Fibroblast of gingiva (primary cell): Measurements from ENCODE around the gene CDCP1.
A peak's percentile ranks its signal among the peaks of the same experiment; 100 is the strongest.

Experiments used
- DNase-seq: peaks from one replicate; pipeline ENCODE4 v3.0.0-alpha.2; 2011; ENCODE audit warnings: low read depth

The CDCP1 gene

DNA sequence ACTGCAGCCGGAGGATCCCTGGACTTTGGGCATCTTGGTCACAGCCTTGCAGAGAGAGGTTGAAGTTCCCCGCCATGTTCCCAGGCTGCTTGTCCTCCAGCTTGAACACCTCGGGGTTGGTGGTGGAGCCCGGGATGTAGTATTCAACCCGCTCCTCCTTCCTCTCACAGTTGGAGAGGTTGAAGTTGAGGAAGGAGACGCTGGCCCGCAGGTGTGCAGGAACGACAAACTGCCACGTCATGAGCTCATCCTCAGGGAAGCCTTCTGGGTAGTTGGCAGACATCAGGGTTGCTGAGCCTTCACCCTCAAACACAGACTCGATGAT lies 35.7 kb downstream of the CDCP1 start:
- no peak for DNase-seq

- DNase-seq = no peak
Measured at GRCh38 chr3:45109771-45110508, 36.2 kb downstream of the CDCP1 start.

DNA sequence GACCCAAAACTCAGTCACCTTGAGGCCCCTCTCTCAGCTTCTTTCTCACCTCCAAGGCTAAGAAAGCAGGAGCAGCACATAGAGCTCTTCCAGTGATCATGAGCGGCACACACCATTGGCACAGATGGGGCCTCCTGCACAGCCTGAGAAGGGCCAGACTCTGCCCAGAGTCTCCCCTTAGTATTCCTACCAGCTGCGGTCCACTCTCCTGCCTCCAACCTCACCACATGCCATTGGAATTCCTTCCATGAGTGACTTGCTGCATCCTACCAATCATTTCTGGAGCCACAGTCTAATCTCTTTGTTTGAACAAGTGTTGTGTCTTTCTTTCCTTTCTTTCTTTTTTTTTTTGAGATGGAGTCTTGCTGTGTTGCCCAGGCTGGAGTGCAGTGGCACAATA lies 39.3 kb downstream of the CDCP1 start:
- no peak for DNase-seq

DNA sequence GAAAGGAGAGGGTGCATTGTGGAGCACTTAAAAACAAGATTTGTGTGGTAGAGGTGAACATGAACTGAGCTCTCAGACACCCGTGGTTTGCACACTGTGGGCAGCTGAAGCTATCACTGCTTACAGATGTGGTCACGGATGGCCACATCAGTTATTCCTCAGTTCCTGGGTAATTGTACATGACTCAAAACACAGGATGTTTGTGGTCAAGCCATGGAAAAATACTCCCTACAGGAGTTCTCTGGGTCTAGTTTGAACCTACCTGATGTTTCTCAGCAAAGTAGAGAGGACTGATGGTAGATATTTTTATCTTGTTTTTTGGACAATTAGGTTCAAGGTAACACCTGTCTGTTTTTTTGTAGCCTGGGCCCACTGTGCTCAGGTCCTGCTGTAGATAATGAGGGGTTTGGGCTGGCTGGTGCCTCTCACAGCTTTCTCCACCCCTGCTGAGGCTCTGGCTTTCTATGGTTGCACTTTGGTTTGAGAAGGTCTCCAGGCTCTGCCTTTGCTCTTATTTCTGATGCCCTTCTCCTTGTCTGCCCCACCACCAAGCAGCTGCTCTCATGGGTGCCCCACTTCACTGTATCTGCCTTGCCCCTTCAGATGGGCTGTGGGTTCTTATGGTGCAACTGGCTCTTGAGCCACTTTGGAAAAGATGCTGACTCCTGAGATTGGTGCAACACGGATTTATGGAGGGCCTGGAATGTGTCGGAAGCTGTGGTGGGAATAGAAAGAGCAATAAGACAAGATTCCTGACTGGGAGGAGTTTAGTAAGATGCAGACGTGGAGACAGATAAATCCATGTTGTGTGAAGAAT lies 40.1 kb downstream of the CDCP1 start:
- DNase-seq = peak; percentile 72

DNA sequence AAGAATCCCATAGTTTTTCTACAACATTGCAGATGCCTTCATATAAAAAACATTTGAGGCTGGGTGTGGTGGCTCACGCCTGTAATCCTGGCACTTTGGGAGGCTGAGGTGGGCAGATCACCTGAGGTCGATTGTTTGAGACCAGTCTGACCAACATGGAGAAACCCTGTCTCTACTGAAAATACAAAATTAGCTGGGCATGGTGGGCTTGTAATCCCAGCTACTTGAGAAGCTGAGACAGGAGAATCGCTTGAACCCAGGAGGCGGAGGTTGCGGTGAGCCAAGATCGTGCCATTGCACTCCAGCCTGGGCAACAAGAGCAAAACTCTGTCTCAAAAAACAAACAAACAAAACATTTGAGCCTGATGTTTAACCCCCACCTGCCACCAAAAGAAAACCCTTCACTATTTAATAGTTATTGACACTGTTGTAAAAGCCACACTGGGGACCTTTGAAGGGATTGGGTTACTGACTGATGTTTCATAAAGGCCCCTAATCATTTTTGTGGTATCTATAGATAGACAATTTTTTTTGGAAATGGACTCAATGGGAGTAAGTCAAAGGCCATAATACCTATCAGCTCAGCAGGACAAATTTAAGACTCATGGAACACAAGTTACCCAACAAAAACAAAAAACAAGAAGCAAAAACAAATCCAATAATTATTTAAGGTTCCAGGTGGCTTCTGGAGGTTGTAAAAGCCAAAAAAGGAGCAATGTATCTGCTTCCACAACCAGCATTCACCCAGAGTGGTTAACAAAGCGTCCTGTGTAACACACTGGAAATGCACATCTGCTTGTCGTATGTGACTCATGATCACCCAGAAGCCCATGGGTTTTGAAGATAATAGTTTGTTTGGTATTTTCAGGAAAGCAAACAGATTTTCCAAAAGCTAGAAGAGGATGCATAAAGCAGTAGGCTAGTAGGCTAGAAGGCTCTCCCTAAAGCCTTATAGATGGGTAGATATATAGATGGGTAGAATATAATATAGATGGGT lies 41.2 kb downstream of the CDCP1 start:
- peak; percentile 28 for DNase-seq

- DNase-seq = no peak
Measured at GRCh38 chr3:45103753-45104714, 42.1 kb downstream of the CDCP1 start.

DNA sequence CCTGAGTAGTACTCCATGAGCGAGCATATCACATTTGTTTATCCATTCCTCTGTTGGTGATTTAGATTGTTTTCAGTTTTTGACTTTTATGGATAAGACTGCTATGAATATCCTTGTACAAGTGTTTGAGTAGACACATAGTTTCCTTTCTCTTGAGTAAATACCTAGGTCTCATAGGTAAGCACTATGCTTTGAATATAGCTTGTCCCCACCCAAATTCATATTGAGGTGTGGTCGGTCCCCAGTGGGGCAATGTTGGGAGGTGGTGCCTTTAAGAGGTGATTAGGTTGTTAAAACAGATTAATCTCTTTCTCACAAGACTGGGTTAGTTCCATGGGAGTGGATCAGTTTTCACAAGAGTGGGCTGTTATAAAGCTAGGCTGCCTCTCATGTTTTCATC lies 42.8 kb downstream of the CDCP1 start:
- DNase-seq = no peak

- DNase-seq = peak; percentile 88
Measured at GRCh38 chr3:45100981-45101407, 45.2 kb downstream of the CDCP1 start.

GRCh38 chr3:45098310-45098709 lies 47.9 kb downstream of the CDCP1 start:
- no peak for DNase-seq

DNA sequence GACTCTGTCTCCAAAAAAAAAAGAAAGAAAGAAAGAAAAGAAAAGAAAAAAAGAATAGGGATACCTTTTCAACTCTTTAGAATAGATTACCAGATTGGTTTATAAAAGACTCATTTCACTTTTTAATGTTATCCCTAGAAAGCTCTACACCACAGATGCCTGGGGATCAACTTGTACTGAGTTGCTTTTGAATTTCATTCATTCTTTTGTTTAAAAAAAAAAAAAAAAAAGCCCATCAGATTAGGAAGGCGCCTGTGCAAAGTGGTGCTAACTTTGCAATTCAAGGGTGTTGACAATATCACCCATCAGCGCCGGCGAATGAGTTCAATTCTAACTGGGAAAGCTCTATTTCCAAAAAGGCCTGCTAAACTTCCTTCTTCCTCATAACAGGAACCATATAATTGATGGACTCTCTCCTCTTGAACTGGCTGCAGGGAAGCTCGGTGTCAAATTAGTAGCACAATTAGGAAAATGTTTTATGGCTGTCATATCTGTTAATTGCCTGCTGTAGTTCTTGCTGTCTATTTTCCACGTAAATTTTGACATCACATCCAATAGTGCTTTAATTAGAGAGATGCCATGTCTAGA lies 48.8 kb downstream of the CDCP1 start:
- no peak for DNase-seq

DNA sequence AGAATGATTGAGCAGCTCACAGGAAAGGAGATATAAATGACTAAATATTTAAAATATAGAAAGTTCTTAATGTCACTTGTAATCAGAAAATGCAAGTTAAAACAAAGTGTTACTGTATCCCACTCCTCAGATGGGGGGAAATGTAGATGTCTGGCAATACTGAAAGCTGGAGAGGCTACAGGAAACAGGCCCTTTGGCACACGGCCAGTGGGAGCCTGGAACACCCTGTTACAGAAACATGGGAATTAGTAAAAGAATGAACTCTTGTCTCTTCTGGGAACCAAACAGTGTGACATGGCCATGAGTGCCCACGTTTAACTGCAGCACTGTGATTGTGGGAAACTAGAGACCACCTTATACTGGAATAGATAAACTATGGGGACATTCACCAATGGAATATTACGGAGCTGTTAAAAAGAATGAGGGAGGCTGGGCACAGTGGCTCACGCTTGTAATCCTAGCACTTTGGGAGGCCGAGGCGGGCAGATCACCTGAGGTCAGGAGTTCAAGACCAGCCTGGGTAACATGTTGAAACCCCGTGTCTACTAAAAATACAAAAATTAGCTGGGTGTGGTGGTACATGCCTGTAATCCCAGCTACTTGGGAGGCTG lies 50.2 kb downstream of the CDCP1 start:
- DNase-seq = no peak

GRCh38 chr3:45093176-45093575 lies 53.0 kb downstream of the CDCP1 start:
- no peak for DNase-seq

GRCh38 chr3:45092132-45093031 lies 53.8 kb downstream of the CDCP1 start:
- no peak for DNase-seq

- DNase-seq = no peak
Measured at GRCh38 chr3:45090855-45091254, 55.3 kb downstream of the CDCP1 start.

DNA sequence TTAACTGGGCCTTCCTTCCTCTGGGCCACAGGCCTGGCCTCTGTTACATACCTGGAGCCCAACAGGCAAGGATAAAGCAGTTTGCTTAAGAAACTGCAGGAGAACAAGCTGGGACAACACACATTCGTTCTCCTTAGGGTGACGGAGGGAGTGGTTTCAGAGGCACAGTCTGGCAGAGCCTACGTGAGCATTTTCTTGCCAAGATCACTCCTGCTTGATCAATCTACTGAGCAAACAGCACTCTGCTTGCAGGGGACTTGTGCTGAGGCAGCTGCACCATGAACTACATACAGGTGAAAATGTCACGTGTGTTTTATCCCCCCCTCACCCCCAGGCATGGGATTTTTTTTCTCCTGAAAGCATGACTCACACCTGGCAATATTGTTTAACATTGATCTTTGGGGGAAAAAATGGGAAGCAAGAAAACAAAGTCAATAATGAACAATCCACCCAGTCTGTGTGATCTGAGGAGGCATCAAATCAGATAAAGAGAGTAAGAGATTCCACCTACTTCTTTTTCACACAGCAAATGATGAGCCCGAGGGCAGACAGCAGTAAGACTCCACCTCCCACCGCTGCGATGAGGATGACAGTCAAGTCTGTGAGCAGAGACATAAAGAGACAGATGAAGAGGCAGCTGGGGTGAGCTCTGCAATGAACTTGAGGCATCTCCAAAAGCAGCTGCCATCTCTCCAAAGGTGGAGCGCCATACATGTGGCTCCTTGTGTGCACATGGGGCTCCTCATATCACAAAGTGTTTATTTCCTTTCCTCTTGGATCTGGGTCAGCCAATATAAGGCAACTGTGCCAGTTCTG lies 57.4 kb downstream of the CDCP1 start:
- no peak for DNase-seq

GRCh38 chr3:45087155-45087554 lies 59.0 kb downstream of the CDCP1 start:
- no peak for DNase-seq

- DNase-seq = peak; percentile 72
Measured at GRCh38 chr3:45084820-45085816, 61.1 kb downstream of the CDCP1 start.
